Activated CD4-positive, alpha-beta T cell treated with anti-CD3 and anti-CD28 coated beads, Interleukin-2, amount 10 ng/mL, durations not matched to agents 7 days and 5 days (primary cell): ENCODE results near the gene MAML3. TPM values are rescaled to one million over a fixed set of nuclear protein-coding genes. Genes with fewer than 3 reads are reported as not detected.

Experiments
- CTCF ChIA-PET: fragments of 350-600 bp; sonication (Branson Sonifier 250); formaldehyde crosslinking; loops from one replicate; lab custom pipeline; 2021; ENCODE audit warnings: antibody characterized with exemption; lab: Charles Lee
- POLR2A ChIA-PET: fragments of 350-600 bp; sonication (Branson Sonifier 250); formaldehyde crosslinking; loops from one replicate; lab custom pipeline; 2021; ENCODE audit warnings: antibody characterized with exemption; lab: Charles Lee
- DNase-seq: peaks from one replicate; pipeline ENCODE4 v3.0.0-alpha.2; 2020
- H3K27ac Mint-ChIP-seq: one replicate; pipeline ENCODE4 v1.8.0; 2021; ENCODE audit warnings: mild to moderate bottlenecking, moderate library complexity, mixed read lengths
- H3K27me3 Mint-ChIP-seq: one replicate; pipeline ENCODE4 v1.8.0; 2021; ENCODE audit warnings: mixed read lengths
- H3K36me3 Mint-ChIP-seq: one replicate; pipeline ENCODE4 v1.8.0; 2021; ENCODE audit warnings: low read depth, mixed read lengths
- H3K4me1 Mint-ChIP-seq: one replicate; pipeline ENCODE4 v1.8.0; 2021; ENCODE audit warnings: mixed read lengths
- H3K4me3 Mint-ChIP-seq: one replicate; pipeline ENCODE4 v1.8.0; 2021; ENCODE audit warnings: mild to moderate bottlenecking, moderate library complexity, mixed read lengths
- H3K9me3 Mint-ChIP-seq: one replicate; pipeline ENCODE4 v1.8.0; 2021; ENCODE audit warnings: mixed read lengths
- total RNA-seq, 2 experiments: library from RNA; stranded (reverse); gene quantifications; one replicate each; pipeline ENCODE4 v1.2.3, GENCODE V29; 2021

Gene MAML3
- total RNA-seq, 2 experiments from 2014 or later = 2.0 to 2.2 TPM

DNA sequence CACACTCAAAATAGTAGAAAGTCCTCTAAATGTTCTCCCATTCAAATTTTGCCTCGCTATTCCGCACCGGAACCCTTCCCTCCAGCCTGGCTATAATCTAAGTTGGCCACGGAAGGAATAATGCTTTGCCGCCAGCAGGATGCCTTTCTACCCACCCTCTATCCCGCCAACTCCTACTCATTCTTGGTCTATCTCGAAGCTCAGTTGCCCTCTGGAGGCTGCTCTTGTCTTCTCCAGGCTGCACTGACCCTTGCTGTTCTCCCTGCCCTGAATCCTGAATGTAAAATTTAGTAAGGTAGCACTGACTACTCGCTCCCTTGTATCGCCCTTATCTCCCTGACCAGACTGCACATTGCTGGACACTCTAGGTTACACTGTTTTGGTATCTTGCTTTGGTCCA, 275.9 kb downstream of the MAML3 start:
- H3K9me3 Mint-ChIP-seq = peaks cover 5% of the 10 kb centered on the region
- H3K4me1 Mint-ChIP-seq = peaks cover 4% of the 10 kb centered on the region
- CTCF ChIA-PET = no interaction called here
- POLR2A ChIA-PET = no interaction called here
- no peak overlapping the region for H3K4me3 Mint-ChIP-seq
- H3K36me3 Mint-ChIP-seq = peaks cover 2% of the 10 kb centered on the region
- H3K27ac Mint-ChIP-seq = no peak overlapping the region
- DNase-seq = no peak
- H3K27me3 Mint-ChIP-seq = no peaks in the 10 kb centered on the region

DNA sequence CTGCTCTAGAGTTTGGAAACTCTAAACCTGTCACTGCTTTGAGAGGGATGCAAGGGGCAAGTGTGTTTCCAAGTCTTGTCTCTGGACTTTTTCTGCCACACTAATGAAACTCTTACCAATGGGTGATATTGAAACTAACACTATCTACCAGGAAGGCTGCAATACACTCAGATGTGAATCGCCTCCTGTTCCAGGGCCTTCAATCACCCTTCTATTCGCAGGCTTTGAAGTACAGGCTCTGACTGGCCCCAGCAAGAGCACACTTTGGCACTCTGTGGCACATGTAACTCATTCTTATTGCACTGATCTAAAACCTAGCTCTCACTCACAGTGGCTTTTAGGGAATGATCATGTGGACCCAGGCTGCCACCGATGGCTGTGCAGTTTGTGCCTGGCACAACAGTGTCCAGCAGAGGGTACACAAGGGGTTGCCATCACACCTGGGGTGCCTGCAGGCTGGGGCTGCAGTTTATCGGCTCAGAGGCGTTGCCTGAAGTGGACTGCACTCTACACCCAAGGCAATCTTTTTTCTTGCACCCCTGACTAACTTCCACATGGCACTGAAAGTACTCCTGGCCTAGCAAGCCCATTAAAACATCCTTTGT, 277.5 kb downstream of the MAML3 start:
- no peak for DNase-seq
- Mint-ChIP-seq H3K36me3 (peaks cover 2% of the 10 kb centered on the region), H3K4me3 (no peak overlapping the region), H3K27ac (no peak overlapping the region), H3K27me3 (no peaks in the 10 kb centered on the region), H3K9me3 (peaks cover 3% of the 10 kb centered on the region), H3K4me1 (peaks cover 8% of the 10 kb centered on the region)
- CTCF ChIA-PET = no interaction called here
- POLR2A ChIA-PET = no interaction called here

GRCh38 chr4:139875411-139875825, 278.6 kb downstream of the MAML3 start:
- CTCF ChIA-PET = interaction anchor here (0.8 kb wide), 1 partner anchor 179 kb away, joined by 3 read pairs; no protein-coding TSS in a partner anchor
- no peak for DNase-seq
- peaks cover 2% of the 10 kb centered on the region for H3K36me3 Mint-ChIP-seq
- POLR2A ChIA-PET = no interaction called here
- no peak overlapping the region for H3K27ac Mint-ChIP-seq
- no peak overlapping the region for H3K4me3 Mint-ChIP-seq
- no peaks in the 10 kb centered on the region for H3K27me3 Mint-ChIP-seq
- peaks cover 3% of the 10 kb centered on the region for H3K9me3 Mint-ChIP-seq
- peaks cover 8% of the 10 kb centered on the region for H3K4me1 Mint-ChIP-seq

DNA sequence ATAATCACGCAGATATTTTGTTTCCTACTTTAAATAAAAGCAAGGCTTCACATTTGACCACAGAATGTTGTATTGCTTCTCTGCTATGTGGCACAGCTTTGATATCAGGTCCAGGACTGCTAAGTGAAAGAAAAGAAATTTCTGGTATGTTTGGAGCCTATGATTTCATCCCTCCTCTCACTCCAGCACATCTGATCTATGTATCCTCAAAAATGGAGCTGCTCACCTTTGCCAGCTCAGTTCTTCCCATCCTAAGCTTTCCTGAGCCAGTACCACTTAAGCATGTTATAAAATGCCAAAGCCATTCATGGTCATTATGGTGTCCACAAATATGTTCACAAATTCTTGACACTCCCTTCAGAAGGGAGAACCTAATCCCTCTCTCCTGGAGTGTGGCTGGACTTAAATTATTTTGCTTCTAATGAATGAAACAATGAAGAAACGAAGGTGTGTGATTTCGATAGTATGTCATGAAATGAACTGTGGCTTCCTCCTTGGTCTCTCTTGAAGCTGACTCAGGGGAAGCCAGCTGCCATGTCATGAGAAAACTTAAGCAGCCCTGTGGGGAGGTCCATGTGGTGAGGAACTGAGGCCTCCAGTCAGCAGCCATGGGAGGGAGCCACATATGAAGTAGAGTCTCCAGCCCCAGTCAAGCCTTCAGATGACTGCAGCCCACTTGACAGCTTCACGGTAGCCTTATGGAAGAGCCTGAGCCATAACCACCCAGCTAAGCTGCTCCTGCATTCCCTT, 280.7 kb downstream of the MAML3 start:
- Mint-ChIP-seq H3K4me1 (peaks cover 8% of the 10 kb centered on the region), H3K27ac (no peak overlapping the region), H3K9me3 (peaks cover 3% of the 10 kb centered on the region), H3K36me3 (peaks cover 2% of the 10 kb centered on the region), H3K27me3 (no peaks in the 10 kb centered on the region), H3K4me3 (no peak overlapping the region)
- ChIA-PET POLR2A (no interaction called here), CTCF (interaction anchor here (0.5 to 1.1 kb wide), 3 partner anchors 10 to 847 kb away, joined by 3 to 4 read pairs (median 4); no protein-coding TSS in a partner anchor)
- DNase-seq = no peak

- Mint-ChIP-seq H3K36me3 (peaks cover 2% of the 10 kb centered on the region), H3K27me3 (no peaks in the 10 kb centered on the region), H3K9me3 (peaks cover 3% of the 10 kb centered on the region), H3K27ac (no peak overlapping the region), H3K4me1 (peaks cover 8% of the 10 kb centered on the region), H3K4me3 (no peak overlapping the region)
- CTCF ChIA-PET = interaction anchor here (0.5 kb wide), 1 partner anchor 173 kb away, joined by 3 read pairs; no protein-coding TSS in a partner anchor
- POLR2A ChIA-PET = no interaction called here
- no peak for DNase-seq
Observed at GRCh38 chr4:139872274-139872673, 281.7 kb downstream of the MAML3 start.

DNA sequence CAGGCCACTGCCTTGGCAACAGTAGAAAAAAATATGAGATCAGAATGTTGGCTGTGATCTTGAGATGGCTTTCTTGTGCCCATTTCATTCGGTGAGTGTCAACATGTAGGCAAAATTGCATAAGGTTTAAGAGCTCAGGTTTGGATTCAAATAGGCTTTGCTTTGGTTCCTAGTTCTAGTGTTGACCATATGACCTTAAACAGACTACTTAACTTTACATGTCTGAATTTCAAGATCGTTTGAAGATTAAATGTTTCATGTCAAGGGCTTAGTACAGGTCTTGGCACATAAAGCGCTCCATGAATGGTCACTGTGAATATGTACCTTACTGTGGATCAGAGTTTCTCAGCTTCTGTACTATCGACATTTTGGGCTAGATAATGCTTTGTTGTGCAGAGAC, 284.2 kb downstream of the MAML3 start:
- Mint-ChIP-seq H3K27ac (no peak overlapping the region), H3K36me3 (peaks cover 2% of the 10 kb centered on the region), H3K27me3 (no peaks in the 10 kb centered on the region), H3K9me3 (peaks cover 3% of the 10 kb centered on the region), H3K4me3 (no peak overlapping the region), H3K4me1 (peaks cover 8% of the 10 kb centered on the region)
- ChIA-PET CTCF (no interaction called here), POLR2A (no interaction called here)
- no peak for DNase-seq

GRCh38 chr4:139866276-139866962, 287.6 kb downstream of the MAML3 start:
- POLR2A ChIA-PET = no interaction called here

DNA sequence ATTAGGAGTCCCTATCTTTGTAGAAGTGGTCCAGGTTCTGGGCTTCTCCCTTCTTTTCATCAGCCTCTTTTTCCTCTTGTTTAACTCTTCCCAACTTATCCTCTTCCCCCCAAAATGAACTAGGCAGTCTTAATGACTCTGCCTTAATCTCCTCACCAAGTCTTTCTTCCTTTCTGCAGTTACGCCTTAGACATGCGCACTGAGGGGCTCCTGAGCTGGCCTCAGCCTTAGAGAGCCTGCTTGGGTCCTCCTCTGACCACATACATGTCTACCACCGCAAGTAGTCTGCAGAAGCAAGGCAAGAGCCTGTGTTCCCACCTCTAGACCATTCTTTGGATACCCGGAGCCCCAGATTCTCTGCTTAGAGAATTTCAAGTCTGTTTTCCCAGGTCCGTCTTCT, 288.4 kb downstream of the MAML3 start:
- H3K4me3 Mint-ChIP-seq = no peak overlapping the region
- ChIA-PET POLR2A (no interaction called here), CTCF (interaction anchor here (0.6 kb wide), 1 partner anchor 274 kb away, joined by 4 read pairs; no protein-coding TSS in a partner anchor)
- H3K27ac Mint-ChIP-seq = no peak overlapping the region
- no peaks in the 10 kb centered on the region for H3K27me3 Mint-ChIP-seq
- H3K36me3 Mint-ChIP-seq = no peaks in the 10 kb centered on the region
- no peaks in the 10 kb centered on the region for H3K9me3 Mint-ChIP-seq
- DNase-seq = no peak
- peaks cover under 1% of the 10 kb centered on the region for H3K4me1 Mint-ChIP-seq

More at GRCh38 chr4:139866276-139866962, 287.6 kb downstream of the MAML3 start:
- no peak overlapping the region for H3K27ac Mint-ChIP-seq
- H3K4me3 Mint-ChIP-seq = no peak overlapping the region
- no peaks in the 10 kb centered on the region for H3K4me1 Mint-ChIP-seq
- H3K36me3 Mint-ChIP-seq = no peaks in the 10 kb centered on the region
- no peaks in the 10 kb centered on the region for H3K9me3 Mint-ChIP-seq
- CTCF ChIA-PET = no interaction called here
- no peak for DNase-seq
- H3K27me3 Mint-ChIP-seq = no peaks in the 10 kb centered on the region

- H3K27ac Mint-ChIP-seq = no peak overlapping the region
- DNase-seq = no peak
- peaks cover 8% of the 10 kb centered on the region for H3K4me1 Mint-ChIP-seq
- ChIA-PET CTCF (no interaction called here), POLR2A (no interaction called here)
- H3K9me3 Mint-ChIP-seq = no peaks in the 10 kb centered on the region
- H3K36me3 Mint-ChIP-seq = no peaks in the 10 kb centered on the region
- H3K4me3 Mint-ChIP-seq = no peak overlapping the region
- H3K27me3 Mint-ChIP-seq = no peaks in the 10 kb centered on the region
Observed at GRCh38 chr4:139863531-139863930, 290.5 kb downstream of the MAML3 start.

GRCh38 chr4:139861471-139861870, 292.5 kb downstream of the MAML3 start:
- ChIA-PET POLR2A (no interaction called here), CTCF (interaction anchor here (1.5 to 1.6 kb wide), 2 partner anchors 10 to 12 kb away, joined by 4 read pairs; no protein-coding TSS in a partner anchor)
- no peaks in the 10 kb centered on the region for H3K27me3 Mint-ChIP-seq
- no peak overlapping the region for H3K27ac Mint-ChIP-seq
- DNase-seq = no peak
- H3K4me3 Mint-ChIP-seq = no peak overlapping the region
- H3K9me3 Mint-ChIP-seq = no peaks in the 10 kb centered on the region
- H3K4me1 Mint-ChIP-seq = peaks cover 29% of the 10 kb centered on the region
- H3K36me3 Mint-ChIP-seq = no peaks in the 10 kb centered on the region

GRCh38 chr4:139860435-139861024, 293.5 kb downstream of the MAML3 start:
- ChIA-PET POLR2A (no interaction called here), CTCF (interaction anchor here (0.6 kb wide), 1 partner anchor 88 kb away, joined by 4 read pairs; no protein-coding TSS in a partner anchor)
- Mint-ChIP-seq H3K27me3 (peaks cover 5% of the 10 kb centered on the region), H3K36me3 (no peaks in the 10 kb centered on the region), H3K4me3 (no peak overlapping the region), H3K9me3 (no peaks in the 10 kb centered on the region), H3K4me1 (peaks cover 36% of the 10 kb centered on the region), H3K27ac (no peak overlapping the region)
- no peak for DNase-seq

DNA sequence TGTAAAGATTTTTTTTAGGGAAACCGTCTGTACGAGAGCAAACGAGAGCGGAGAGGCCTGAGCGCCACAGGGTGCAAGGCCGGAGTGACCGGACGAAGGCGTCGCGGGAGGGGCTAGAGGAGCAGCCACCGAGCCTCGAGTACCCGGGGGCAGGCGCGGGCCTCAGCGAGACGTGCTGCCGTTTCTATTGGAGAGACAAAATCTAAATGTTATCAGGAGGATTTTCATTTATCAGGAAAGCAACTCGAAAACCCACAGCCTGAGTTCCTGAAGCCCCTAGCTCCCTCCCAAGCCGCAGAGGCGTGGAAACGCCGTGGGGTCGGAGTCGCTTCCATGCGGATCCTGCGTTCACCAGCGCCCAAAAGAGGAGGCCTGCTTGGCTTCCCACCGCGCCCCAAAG, 294.1 kb downstream of the MAML3 start:
- no peaks in the 10 kb centered on the region for H3K36me3 Mint-ChIP-seq
- no peak overlapping the region for H3K4me3 Mint-ChIP-seq
- H3K27ac Mint-ChIP-seq = no peak overlapping the region
- POLR2A ChIA-PET = no interaction called here
- no peak for DNase-seq
- no peaks in the 10 kb centered on the region for H3K9me3 Mint-ChIP-seq
- peaks cover 5% of the 10 kb centered on the region for H3K27me3 Mint-ChIP-seq
- H3K4me1 Mint-ChIP-seq = peaks cover 36% of the 10 kb centered on the region
- CTCF ChIA-PET = interaction anchor here (0.6 kb wide), 1 partner anchor 87 kb away, joined by 4 read pairs; no protein-coding TSS in a partner anchor
